Measurements from ENCODE around the gene AFF4. TPM values are rescaled to one million over a fixed set of nuclear protein-coding genes. Genes with fewer than 3 reads are reported as not detected.

AFF4 gene
- total RNA-seq, 2 donors from 2014 or later = 107 to 108 TPM

GRCh38 chr5:132999246-132999645 lies 35.8 kb upstream of the AFF4 start:
- peaks cover 24% of the 10 kb centered on the region for H3K36me3 Mint-ChIP-seq (ENCODE audit: low read depth)
- H3K9me3 Mint-ChIP-seq = no peaks in the 10 kb centered on the region
- H3K27ac Mint-ChIP-seq = no peak overlapping the region
- Histone ChIP-seq H3K27me3 (ENCODE audit: control insufficient read depth, insufficient read depth, low read length, poor library complexity, severe bottlenecking) (no peaks in the 10 kb centered on the region), H3K4me3 (ENCODE audit: low read length) (no peak overlapping the region), H3K9ac (ENCODE audit: extremely low read depth, low read length, poor library complexity, severe bottlenecking) (no peak overlapping the region), H3K27ac (ENCODE audit: low read depth, low read length) (no peak overlapping the region), H3K4me1 (ENCODE audit: control insufficient read depth, insufficient read depth, low read length) (no peaks in the 10 kb centered on the region), H3K9me3 (ENCODE audit: control insufficient read depth, low read length) (no peaks in the 10 kb centered on the region), H3K36me3 (ENCODE audit: control insufficient read depth, insufficient read depth, low read length) (peaks cover 49% of the 10 kb centered on the region)
- DNase-seq = no peak
- no peak overlapping the region for H3K4me3 Mint-ChIP-seq
- no peak for TF ChIP-seq CTCF (conservative IDR thresholded peaks at IDR 0.05)
- WGBS, 2 experiments (ENCODE audit: insufficient coverage in 1 of 2, insufficient read length in 1 of 2) = 92 to 95% methylated on average over 2 of the region's 2 CpGs
- H3K27me3 Mint-ChIP-seq (ENCODE audit: insufficient read depth) = no peaks in the 10 kb centered on the region
- H3K4me1 Mint-ChIP-seq = peaks cover 3% of the 10 kb centered on the region

- H3K27ac ChIP-seq (ENCODE audit: low read depth, low read length) = no peak overlapping the region
- no peaks in the 10 kb centered on the region for H3K9me3 ChIP-seq (ENCODE audit: control insufficient read depth, low read length)
- WGBS, 2 experiments (ENCODE audit: insufficient coverage in 1 of 2, insufficient read length in 1 of 2) = 60 to 97% methylated on average over 2 of the region's 2 CpGs
- Mint-ChIP-seq H3K9me3 (no peaks in the 10 kb centered on the region), H3K36me3 (ENCODE audit: low read depth) (peaks cover 24% of the 10 kb centered on the region), H3K4me3 (no peak overlapping the region), H3K27ac (no peak overlapping the region), H3K27me3 (ENCODE audit: insufficient read depth) (no peaks in the 10 kb centered on the region), H3K4me1 (peaks cover 3% of the 10 kb centered on the region)
- no peak overlapping the region for H3K4me3 ChIP-seq (ENCODE audit: low read length)
- no peaks in the 10 kb centered on the region for H3K27me3 ChIP-seq (ENCODE audit: control insufficient read depth, insufficient read depth, low read length, poor library complexity, severe bottlenecking)
- H3K4me1 ChIP-seq (ENCODE audit: control insufficient read depth, insufficient read depth, low read length) = no peaks in the 10 kb centered on the region
- no peak overlapping the region for H3K9ac ChIP-seq (ENCODE audit: extremely low read depth, low read length, poor library complexity, severe bottlenecking)
- H3K36me3 ChIP-seq (ENCODE audit: control insufficient read depth, insufficient read depth, low read length) = peaks cover 43% of the 10 kb centered on the region
- TF ChIP-seq CTCF (conservative IDR thresholded peaks at IDR 0.05) = no peak
- DNase-seq = no peak
Observed at GRCh38 chr5:132998556-132998955, 35.1 kb upstream of the AFF4 start.

GRCh38 chr5:132996307-132996706 lies 32.9 kb upstream of the AFF4 start:
- H3K9me3 ChIP-seq (ENCODE audit: control insufficient read depth, low read length) = no peaks in the 10 kb centered on the region
- TF ChIP-seq CTCF (conservative IDR thresholded peaks at IDR 0.05) = no peak
- DNase-seq = no peak
- peaks cover 3% of the 10 kb centered on the region for H3K4me1 ChIP-seq (ENCODE audit: control insufficient read depth, insufficient read depth, low read length)
- H3K27ac ChIP-seq (ENCODE audit: low read depth, low read length) = no peak overlapping the region
- WGBS, 2 experiments (ENCODE audit: insufficient coverage in 1 of 2, insufficient read length in 1 of 2) = 100% methylated on average over 1 of the region's 1 CpG; no CpG with 5 or more reads in 1 of the 2 experiments
- H3K9me3 Mint-ChIP-seq = no peaks in the 10 kb centered on the region
- H3K27me3 ChIP-seq (ENCODE audit: control insufficient read depth, insufficient read depth, low read length, poor library complexity, severe bottlenecking) = no peaks in the 10 kb centered on the region
- no peak overlapping the region for H3K9ac ChIP-seq (ENCODE audit: extremely low read depth, low read length, poor library complexity, severe bottlenecking)
- no peaks in the 10 kb centered on the region for H3K27me3 Mint-ChIP-seq (ENCODE audit: insufficient read depth)
- H3K4me3 Mint-ChIP-seq = no peak overlapping the region
- no peak overlapping the region for H3K4me3 ChIP-seq (ENCODE audit: low read length)
- peaks cover 6% of the 10 kb centered on the region for H3K4me1 Mint-ChIP-seq
- peaks cover 29% of the 10 kb centered on the region for H3K36me3 ChIP-seq (ENCODE audit: control insufficient read depth, insufficient read depth, low read length)
- H3K27ac Mint-ChIP-seq = no peak overlapping the region
- H3K36me3 Mint-ChIP-seq (ENCODE audit: low read depth) = peaks cover 10% of the 10 kb centered on the region
